Parathyroid adenoma (tissue), 2 donors: ENCODE results near the gene PDE6H.

Experiments
- H2AFZ ChIP-seq: fragments of 300-600 bp; sonication (generic); one replicate; pipeline ENCODE4 v1.7.0; 2017; ENCODE audit warnings: antibody characterized with exemption, mild to moderate bottlenecking
- H3K27ac ChIP-seq: fragments of 300-600 bp; sonication (generic); one replicate; pipeline ENCODE4 v1.7.0; 2017
- H3K27me3 ChIP-seq: fragments of 300-600 bp; sonication (generic); one replicate; pipeline ENCODE4 v1.7.0; 2017; ENCODE audit warnings: low read length; ENCODE audit not compliant: control insufficient read depth, insufficient read depth
- H3K36me3 ChIP-seq: fragments of 300-600 bp; sonication (generic); one replicate; pipeline ENCODE4 v1.7.0; 2017; ENCODE audit warnings: low read length; ENCODE audit not compliant: control insufficient read depth, insufficient read depth
- H3K4me1 ChIP-seq: fragments of 300-600 bp; sonication (generic); one replicate; pipeline ENCODE4 v1.7.0; 2017; ENCODE audit warnings: control low read depth
- H3K4me2 ChIP-seq: fragments of 300-600 bp; sonication (generic); one replicate; pipeline ENCODE4 v1.7.0; 2017; ENCODE audit warnings: low read length
- H3K4me3 ChIP-seq: fragments of 300-600 bp; sonication (generic); one replicate; pipeline ENCODE4 v1.7.0; 2017; ENCODE audit warnings: low read depth, low read length
- H3K79me2 ChIP-seq: fragments of 300-600 bp; sonication (generic); one replicate; pipeline ENCODE4 v1.7.0; 2017; ENCODE audit warnings: control low read depth
- H3K9ac ChIP-seq: fragments of 300-600 bp; sonication (generic); one replicate; pipeline ENCODE4 v1.7.0; 2017; ENCODE audit warnings: mild to moderate bottlenecking
- H3K9me3 ChIP-seq: fragments of 300-600 bp; sonication (generic); one replicate; pipeline ENCODE4 v1.7.0; 2017; ENCODE audit warnings: low read length; ENCODE audit not compliant: control insufficient read depth
- TF ChIP-seq, protein P1 (sequence below): fragments of 300-600 bp; sonication (generic); IDR thresholded peaks from one replicate; pipeline ENCODE4 v1.7.0; 2017; ENCODE audit warnings: antibody characterized with exemption, mild to moderate bottlenecking
- donor health status: primary hyperparathyroidism.

PDE6H gene

DNA sequence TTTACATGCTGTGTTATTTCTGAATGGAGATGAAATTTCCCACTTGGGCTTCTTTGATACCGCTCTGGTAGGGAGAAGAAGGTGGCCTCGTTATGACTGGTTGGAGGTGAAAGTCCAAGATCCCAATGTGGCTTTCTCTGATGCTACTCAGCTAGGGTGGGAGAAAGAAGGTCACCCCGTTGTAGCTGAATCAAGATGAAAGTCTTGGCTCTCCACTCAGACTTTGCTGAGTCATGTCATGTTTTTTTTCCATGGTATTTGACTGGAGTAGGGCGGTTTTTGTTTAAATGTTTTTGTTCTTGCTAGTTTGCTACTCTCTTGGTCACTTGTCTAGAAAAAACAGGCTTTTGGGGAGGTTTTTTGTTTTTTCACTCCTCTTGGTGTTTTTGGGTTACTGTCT lies 2.4 kb upstream of the PDE6H start:
- no peaks in the 10 kb centered on the region for H3K79me2 ChIP-seq
- TF ChIP-seq, protein P1, sequence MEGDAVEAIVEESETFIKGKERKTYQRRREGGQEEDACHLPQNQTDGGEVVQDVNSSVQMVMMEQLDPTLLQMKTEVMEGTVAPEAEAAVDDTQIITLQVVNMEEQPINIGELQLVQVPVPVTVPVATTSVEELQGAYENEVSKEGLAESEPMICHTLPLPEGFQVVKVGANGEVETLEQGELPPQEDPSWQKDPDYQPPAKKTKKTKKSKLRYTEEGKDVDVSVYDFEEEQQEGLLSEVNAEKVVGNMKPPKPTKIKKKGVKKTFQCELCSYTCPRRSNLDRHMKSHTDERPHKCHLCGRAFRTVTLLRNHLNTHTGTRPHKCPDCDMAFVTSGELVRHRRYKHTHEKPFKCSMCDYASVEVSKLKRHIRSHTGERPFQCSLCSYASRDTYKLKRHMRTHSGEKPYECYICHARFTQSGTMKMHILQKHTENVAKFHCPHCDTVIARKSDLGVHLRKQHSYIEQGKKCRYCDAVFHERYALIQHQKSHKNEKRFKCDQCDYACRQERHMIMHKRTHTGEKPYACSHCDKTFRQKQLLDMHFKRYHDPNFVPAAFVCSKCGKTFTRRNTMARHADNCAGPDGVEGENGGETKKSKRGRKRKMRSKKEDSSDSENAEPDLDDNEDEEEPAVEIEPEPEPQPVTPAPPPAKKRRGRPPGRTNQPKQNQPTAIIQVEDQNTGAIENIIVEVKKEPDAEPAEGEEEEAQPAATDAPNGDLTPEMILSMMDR = no peak
- H3K4me2 ChIP-seq = no peak overlapping the region
- no peaks in the 10 kb centered on the region for H3K36me3 ChIP-seq
- H3K27me3 ChIP-seq = no peaks in the 10 kb centered on the region
- no peaks in the 10 kb centered on the region for H3K9me3 ChIP-seq
- no peaks in the 10 kb centered on the region for H3K4me1 ChIP-seq
- H3K4me3 ChIP-seq = no peak overlapping the region
- H2AFZ ChIP-seq = no peak overlapping the region
- no peak overlapping the region for H3K27ac ChIP-seq
- H3K9ac ChIP-seq = no peak overlapping the region

DNA sequence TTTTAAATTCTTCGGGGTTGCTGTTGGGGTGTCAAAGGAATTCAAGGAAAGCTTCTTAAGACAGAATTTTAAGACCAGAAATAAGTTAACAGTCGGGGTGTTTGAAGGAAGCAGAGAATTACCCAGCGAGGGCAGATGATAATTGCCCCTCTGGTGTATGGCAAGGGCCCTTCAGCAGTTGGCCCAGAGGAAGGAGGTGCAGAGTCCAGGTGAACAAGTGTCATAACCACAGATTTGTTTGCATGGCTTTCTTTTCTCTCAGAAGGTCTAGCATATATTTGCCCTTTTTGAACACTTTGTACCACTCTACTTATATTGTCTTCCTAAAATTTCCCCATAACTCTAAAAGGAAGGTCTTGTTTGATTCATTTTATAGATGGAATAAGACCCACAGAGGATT lies 1.8 kb downstream of the PDE6H start:
- no peaks in the 10 kb centered on the region for H3K36me3 ChIP-seq
- no peaks in the 10 kb centered on the region for H3K27me3 ChIP-seq
- TF ChIP-seq, protein P1 = no peak
- H3K27ac ChIP-seq = no peak overlapping the region
- no peak overlapping the region for H3K4me3 ChIP-seq
- no peaks in the 10 kb centered on the region for H3K9me3 ChIP-seq
- H2AFZ ChIP-seq = no peak overlapping the region
- no peak overlapping the region for H3K9ac ChIP-seq
- H3K79me2 ChIP-seq = no peaks in the 10 kb centered on the region
- H3K4me2 ChIP-seq = no peak overlapping the region
- H3K4me1 ChIP-seq = no peaks in the 10 kb centered on the region

DNA sequence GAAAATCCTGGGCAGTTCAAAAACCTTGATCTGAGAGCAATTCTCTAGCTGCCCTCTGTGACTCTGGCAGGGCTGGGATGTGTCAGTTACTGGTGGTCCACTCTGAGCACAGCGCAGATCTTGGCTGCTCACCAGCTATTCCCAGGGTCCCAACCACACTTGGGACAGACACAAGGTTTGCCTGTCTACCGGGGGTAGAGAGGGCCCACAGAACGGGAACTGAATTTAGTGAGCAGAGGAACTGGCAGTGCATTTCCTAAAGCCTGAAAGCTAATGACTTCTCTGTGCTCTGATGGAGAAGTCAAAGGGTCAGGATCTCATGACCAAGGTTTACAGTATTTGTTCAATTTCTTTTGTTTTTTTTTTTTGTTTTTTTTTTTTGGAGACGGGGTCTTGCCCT lies 2.6 kb downstream of the PDE6H start:
- no peak overlapping the region for H3K27ac ChIP-seq
- no peaks in the 10 kb centered on the region for H3K4me1 ChIP-seq
- H3K9me3 ChIP-seq = no peaks in the 10 kb centered on the region
- no peaks in the 10 kb centered on the region for H3K27me3 ChIP-seq
- no peak overlapping the region for H3K9ac ChIP-seq
- H3K36me3 ChIP-seq = no peaks in the 10 kb centered on the region
- no peaks in the 10 kb centered on the region for H3K79me2 ChIP-seq
- no peak overlapping the region for H3K4me2 ChIP-seq
- H2AFZ ChIP-seq = no peak overlapping the region
- no peak overlapping the region for H3K4me3 ChIP-seq
- TF ChIP-seq, protein P1 = no peak

DNA sequence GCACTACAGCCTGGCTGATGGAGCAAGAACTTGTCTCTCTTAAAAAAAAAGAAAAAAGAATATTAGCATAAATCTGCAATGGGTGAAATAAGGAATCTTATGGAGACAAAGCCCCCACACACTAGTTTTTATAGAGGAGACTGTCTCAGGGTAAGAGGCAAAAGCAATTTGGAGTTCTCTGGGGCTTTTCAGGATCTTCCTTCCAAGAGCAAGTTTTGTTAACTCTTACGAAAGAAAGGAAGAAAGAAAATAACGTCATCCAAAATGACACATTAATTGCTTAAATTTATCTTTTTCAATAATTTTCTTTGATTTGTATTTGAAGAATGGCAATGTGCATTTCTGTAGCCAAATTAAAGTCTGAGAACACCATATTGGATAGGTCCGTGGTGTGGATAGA lies 3.8 kb downstream of the PDE6H start:
- TF ChIP-seq, protein P1 = no peak
- H3K79me2 ChIP-seq = no peaks in the 10 kb centered on the region
- H3K9me3 ChIP-seq = no peaks in the 10 kb centered on the region
- no peak overlapping the region for H3K4me3 ChIP-seq
- no peak overlapping the region for H3K27ac ChIP-seq
- H3K4me2 ChIP-seq = no peak overlapping the region
- no peaks in the 10 kb centered on the region for H3K36me3 ChIP-seq
- H3K9ac ChIP-seq = no peak overlapping the region
- H3K27me3 ChIP-seq = no peaks in the 10 kb centered on the region
- H3K4me1 ChIP-seq = no peaks in the 10 kb centered on the region
- no peak overlapping the region for H2AFZ ChIP-seq

DNA sequence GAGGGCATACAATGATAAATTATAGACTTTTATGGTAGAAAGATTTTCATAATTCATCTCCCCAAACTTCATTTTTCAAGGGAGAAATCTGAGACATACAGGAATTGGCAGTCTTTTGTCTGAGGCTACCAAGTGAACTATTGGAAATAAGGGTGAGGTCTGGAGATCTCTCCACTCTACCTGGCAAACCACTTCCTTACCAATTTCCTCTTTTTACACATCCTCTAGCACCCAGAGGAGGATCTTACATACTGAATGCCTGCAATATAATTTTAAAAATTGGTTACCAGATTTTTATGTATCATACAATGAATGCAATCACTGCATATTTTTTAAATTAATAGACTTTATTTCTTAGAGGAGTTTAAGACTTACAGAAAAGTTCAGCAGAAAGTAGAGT lies 6.6 kb downstream of the PDE6H start:
- TF ChIP-seq, protein P1 = no peak
- H3K36me3 ChIP-seq = no peaks in the 10 kb centered on the region
- H3K9ac ChIP-seq = no peak overlapping the region
- H2AFZ ChIP-seq = no peak overlapping the region
- H3K27me3 ChIP-seq = no peaks in the 10 kb centered on the region
- no peak overlapping the region for H3K4me3 ChIP-seq
- H3K4me1 ChIP-seq = no peaks in the 10 kb centered on the region
- H3K27ac ChIP-seq = no peak overlapping the region
- no peaks in the 10 kb centered on the region for H3K9me3 ChIP-seq
- no peak overlapping the region for H3K4me2 ChIP-seq
- no peaks in the 10 kb centered on the region for H3K79me2 ChIP-seq
